ENCODE measurements around the gene PCSK4.
A peak's percentile ranks its signal among the peaks of the same experiment; 100 is the strongest.
"Not testable (repeated sequence)": the region's sequence is repeated elsewhere in the genome, so short reads cannot be mapped to it uniquely, and the experiment has no call there.

Gene PCSK4

DNA sequence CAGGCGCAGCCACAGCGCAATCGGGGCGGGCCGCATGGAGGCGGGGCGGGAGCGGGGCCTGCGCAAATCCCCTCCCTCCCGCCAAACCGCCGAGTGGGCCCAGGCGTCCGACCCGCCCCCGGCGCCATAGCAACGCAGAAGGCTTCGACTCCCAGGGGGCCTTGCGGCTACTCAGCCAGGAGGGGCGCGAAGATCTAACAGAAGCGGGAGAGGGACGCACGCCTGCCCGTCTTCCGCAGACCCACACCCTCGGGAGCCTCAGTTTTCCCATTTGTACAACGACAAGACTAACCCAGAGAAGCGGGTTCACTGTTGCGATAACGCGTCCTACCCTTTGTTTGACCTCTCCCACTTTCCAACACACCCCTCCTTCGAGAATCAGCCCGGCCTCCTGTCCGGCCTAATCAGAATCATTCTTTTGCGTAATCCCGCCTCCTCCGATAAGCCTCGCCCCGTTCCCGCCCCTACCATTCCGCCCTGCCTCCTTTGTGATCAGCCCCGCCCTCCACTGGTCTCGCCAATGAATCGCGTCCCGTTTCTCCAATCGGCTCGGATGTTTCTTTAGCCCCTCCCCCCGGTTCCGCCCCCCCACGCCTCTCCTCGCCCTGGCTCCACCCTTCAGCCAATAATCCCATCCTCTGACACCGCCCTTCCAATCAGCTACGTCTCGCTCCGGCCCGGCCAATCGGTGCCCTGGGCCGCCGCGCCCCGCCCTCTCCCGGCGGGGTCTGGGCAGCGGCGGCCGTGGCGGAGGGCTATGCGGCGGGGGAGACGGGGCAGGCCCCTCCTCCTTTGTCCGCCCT, at the start of gene PCSK4:
TSS of gene PCSK4 (minus strand) at position 40 of the 803 bp plus-strand sequence. CDS start at position 36, 4 bp downstream.
- Mint-ChIP-seq H3K4me3 (peak within 1 kb of the TSS; percentile 87 to 93), H3K27ac (peak within 1 kb of the TSS; percentile 90), H3K36me3 (no peaks in the 10 kb centered on the region), H3K27me3 (peaks cover 14 to 22% of the 10 kb centered on the region in 2 donors), H3K9me3 (no peaks in the 10 kb centered on the region), H3K4me1 (peaks cover 9 to 14% of the 10 kb centered on the region in 2 donors)
- ATAC-seq (replicated peaks) (peak; percentile 91 to 92), DNase-seq (peak; percentile 96)

DNA sequence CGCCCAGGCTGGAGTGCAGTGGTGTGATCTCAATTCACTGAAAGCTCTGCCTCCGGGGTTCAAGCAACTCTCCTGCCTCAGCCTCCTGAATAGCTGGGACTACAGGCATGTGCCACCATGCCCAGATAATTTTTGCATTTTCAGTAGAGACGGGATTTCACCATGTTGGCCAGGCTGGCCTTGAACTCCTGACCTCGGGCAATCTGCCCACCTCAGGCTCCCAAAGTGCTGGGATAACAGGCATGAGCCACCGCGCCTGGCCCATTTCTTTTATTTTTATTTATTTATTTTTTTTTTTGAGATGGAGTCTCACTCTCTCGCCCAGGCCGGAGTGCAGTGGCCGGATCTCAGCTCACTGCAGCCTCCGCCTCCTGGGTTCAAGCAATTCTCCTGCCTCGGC, 49.6 kb upstream of the PCSK4 start:
- DNase-seq; H3K27ac Mint-ChIP-seq; ATAC-seq (replicated peaks); H3K4me3 Mint-ChIP-seq; H3K36me3 Mint-ChIP-seq; H3K9me3 Mint-ChIP-seq; H3K4me1 Mint-ChIP-seq: not testable (repeated sequence)
- peaks cover 31 to 55% of the 10 kb centered on the region in 2 donors for H3K27me3 Mint-ChIP-seq

DNA sequence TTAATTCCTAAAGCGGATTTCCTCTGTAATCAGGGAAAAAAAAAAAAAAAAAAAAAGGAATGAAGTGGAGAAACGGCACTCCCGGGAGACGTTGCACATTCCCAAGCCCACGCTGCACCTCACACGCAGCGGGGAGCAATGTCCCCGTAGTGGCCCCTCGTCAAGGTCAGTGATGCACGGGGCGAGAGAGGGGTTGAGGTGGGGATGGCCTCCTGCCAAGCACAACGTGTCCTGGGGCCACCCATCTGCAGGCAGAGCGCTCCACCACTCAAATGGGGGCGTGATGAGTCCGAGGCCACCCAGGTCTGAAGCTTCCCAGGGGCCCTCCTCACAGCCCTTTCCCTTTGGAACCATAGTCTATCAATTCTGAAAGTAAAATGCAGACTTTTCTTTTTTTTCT, 48.8 kb upstream of the PCSK4 start:
- DNase-seq (no peak), ATAC-seq (replicated peaks) (no peak)
- Mint-ChIP-seq H3K27me3 (peaks cover 30 to 55% of the 10 kb centered on the region in 2 donors), H3K9me3 (no peaks in the 10 kb centered on the region), H3K4me3 (no peak overlapping the region), H3K4me1 (no peaks in the 10 kb centered on the region), H3K27ac (no peak overlapping the region), H3K36me3 (no peaks in the 10 kb centered on the region)

- not testable (repeated sequence) for H3K4me1 Mint-ChIP-seq; ATAC-seq (replicated peaks); H3K36me3 Mint-ChIP-seq; DNase-seq; H3K9me3 Mint-ChIP-seq; H3K27ac Mint-ChIP-seq; H3K4me3 Mint-ChIP-seq
- H3K27me3 Mint-ChIP-seq: peaks cover 26 to 53% of the 10 kb centered on the region in 2 donors
These were observed 45.5 kb upstream of the PCSK4 start for GRCh38 chr19:1535699-1536098.

GRCh38 chr19:1534972-1535371, 44.8 kb upstream of the PCSK4 start:
- Mint-ChIP-seq H3K27me3 (peaks cover 22 to 52% of the 10 kb centered on the region in 2 donors), H3K9me3 (no peaks in the 10 kb centered on the region), H3K4me1 (no peaks in the 10 kb centered on the region), H3K27ac (no peak overlapping the region), H3K4me3 (no peak overlapping the region), H3K36me3 (no peaks in the 10 kb centered on the region)
- no peak for ATAC-seq (replicated peaks)
- DNase-seq: no peak

- no peaks in the 10 kb centered on the region for H3K36me3 Mint-ChIP-seq
- no peak overlapping the region for H3K4me3 Mint-ChIP-seq
- no peaks in the 10 kb centered on the region for H3K9me3 Mint-ChIP-seq
- DNase-seq (no peak), ATAC-seq (replicated peaks) (no peak)
- H3K27ac Mint-ChIP-seq: no peak overlapping the region
- no peaks in the 10 kb centered on the region for H3K4me1 Mint-ChIP-seq
- peaks cover 28 to 63% of the 10 kb centered on the region in 2 donors for H3K27me3 Mint-ChIP-seq
These were observed 43.5 kb upstream of the PCSK4 start for GRCh38 chr19:1533510-1534150.

DNA sequence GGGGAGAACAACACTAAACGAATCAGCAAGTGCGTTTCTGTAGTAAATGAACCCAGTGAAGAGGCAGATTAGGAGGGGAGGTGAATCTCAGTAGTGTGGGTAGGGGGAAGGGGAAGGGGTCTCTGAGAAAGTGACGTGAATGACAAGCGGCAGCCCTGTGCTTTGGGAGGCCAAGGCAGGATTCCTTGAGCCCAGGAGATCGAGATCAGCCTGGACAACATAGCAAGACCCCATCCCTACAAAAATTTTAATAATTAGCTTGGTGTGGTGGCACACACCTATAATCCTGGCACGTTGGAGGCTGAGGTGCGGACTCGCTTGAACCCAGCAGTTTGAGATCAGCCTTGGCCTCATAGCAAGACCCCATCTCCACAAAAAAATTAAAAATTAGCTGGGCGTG, 41.9 kb upstream of the PCSK4 start:
- H3K9me3 Mint-ChIP-seq: no peaks in the 10 kb centered on the region
- no peaks in the 10 kb centered on the region for H3K36me3 Mint-ChIP-seq
- DNase-seq: no peak
- no peak overlapping the region for H3K4me3 Mint-ChIP-seq
- H3K27me3 Mint-ChIP-seq: peaks cover 35 to 60% of the 10 kb centered on the region in 2 donors
- ATAC-seq (replicated peaks): no peak
- no peaks in the 10 kb centered on the region for H3K4me1 Mint-ChIP-seq
- H3K27ac Mint-ChIP-seq: no peak overlapping the region

DNA sequence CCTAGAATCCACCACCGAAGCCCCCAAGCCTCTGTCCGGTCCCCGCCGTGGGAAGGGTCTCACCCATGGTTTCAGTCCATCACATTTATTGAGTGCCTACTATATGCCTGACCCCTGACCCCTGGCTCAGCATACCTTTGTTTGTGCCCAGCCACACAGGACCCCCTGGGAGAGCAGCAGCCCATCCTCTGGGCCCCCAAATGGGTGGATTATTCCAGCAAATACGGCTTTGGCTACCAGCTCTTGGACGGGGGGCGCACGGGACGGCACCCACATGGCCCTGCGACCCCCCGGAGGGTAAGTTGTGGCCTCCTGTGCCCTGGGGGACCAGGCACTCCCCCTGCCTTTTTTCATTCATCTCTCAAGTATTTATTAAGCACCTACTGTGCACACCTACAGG, 41.4 kb upstream of the PCSK4 start:
- Mint-ChIP-seq H3K4me1 (no peaks in the 10 kb centered on the region), H3K9me3 (no peaks in the 10 kb centered on the region), H3K4me3 (no peak overlapping the region), H3K36me3 (no peaks in the 10 kb centered on the region), H3K27ac (no peak overlapping the region), H3K27me3 (peaks cover 39 to 64% of the 10 kb centered on the region in 2 donors)
- ATAC-seq (replicated peaks) (no peak), DNase-seq (no peak)

GRCh38 chr19:1530856-1531255, 40.7 kb upstream of the PCSK4 start:
- not testable (repeated sequence) for H3K9me3 Mint-ChIP-seq; DNase-seq; ATAC-seq (replicated peaks); H3K27ac Mint-ChIP-seq; H3K36me3 Mint-ChIP-seq; H3K4me3 Mint-ChIP-seq; H3K4me1 Mint-ChIP-seq
- H3K27me3 Mint-ChIP-seq: peaks cover 46 to 70% of the 10 kb centered on the region in 2 donors

DNA sequence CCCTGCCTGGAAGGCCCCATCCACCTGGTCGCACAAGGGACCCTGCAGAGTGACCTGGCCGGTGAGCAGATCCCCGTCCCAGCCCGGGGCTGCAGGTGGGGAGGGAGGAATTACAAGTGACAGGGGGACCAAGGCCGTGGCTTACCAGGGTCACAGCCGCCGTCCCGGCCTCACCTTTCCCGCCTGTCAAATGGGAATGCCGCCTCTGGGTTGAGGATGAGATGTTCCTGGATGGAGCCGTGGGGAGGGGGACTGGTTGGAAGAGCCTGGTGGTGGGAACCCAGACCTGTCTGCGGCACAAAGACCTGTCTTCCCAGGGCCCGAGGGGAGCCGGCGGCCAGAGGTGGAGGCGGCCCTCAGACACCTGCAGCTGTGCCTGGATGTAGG, 39.3 kb upstream of the PCSK4 start:
- no peak for DNase-seq
- H3K27ac Mint-ChIP-seq: no peak overlapping the region
- ATAC-seq (replicated peaks): no peak
- peaks cover 54 to 74% of the 10 kb centered on the region in 2 donors for H3K27me3 Mint-ChIP-seq
- no peaks in the 10 kb centered on the region for H3K9me3 Mint-ChIP-seq
- H3K4me3 Mint-ChIP-seq: no peak overlapping the region
- peaks cover 7% of the 10 kb centered on the region in 2 donors for H3K4me1 Mint-ChIP-seq
- peaks cover 0 to 4% of the 10 kb centered on the region in 2 donors for H3K36me3 Mint-ChIP-seq

DNA sequence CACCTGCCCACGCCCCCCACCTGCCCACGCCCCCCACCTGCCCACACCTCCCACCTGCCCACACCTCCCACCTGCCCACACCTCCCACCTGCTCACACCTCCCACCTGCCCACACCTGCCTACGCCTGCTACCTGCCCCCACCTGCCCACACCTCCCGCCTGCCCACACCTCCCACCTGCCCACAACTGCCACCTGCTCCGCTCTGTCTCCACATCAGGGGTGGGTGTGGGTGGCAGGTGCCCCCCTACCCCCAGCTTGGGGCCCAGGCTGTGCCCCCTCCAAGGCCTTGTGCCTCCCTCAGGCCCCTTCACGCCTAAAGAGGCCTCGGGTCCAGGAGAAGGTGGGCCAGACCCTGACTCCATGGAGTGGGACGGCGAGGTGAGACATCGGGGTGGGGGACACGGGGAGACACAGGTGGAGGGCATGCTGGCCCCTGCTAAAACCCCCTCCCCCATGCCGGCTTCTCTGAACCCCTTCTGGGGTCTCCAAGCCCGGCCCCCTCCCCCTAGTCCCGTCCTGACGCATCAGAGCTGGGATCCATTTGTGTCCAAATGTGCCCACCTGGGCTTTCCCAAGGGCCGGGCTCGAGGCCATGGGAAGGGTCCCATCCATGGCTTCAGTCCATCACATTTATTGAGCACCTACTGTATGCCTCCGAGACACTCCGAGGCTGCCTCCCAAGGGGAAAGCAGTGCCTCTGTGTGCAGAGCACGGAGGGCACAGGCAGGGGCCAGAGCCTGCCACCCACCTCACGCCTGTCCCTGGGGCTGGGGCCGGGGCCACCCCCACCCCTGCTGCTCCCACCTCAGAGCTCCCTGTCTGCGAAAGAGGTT, 38.7 kb upstream of the PCSK4 start:
- no peak overlapping the region for H3K27ac Mint-ChIP-seq
- DNase-seq: no peak
- no peak overlapping the region for H3K4me3 Mint-ChIP-seq
- H3K27me3 Mint-ChIP-seq: peaks cover 56 to 77% of the 10 kb centered on the region in 2 donors
- H3K4me1 Mint-ChIP-seq: peaks cover 9% of the 10 kb centered on the region in 2 donors
- H3K9me3 Mint-ChIP-seq: no peaks in the 10 kb centered on the region
- no peak for ATAC-seq (replicated peaks)
- peaks cover 0 to 4% of the 10 kb centered on the region in 2 donors for H3K36me3 Mint-ChIP-seq

DNA sequence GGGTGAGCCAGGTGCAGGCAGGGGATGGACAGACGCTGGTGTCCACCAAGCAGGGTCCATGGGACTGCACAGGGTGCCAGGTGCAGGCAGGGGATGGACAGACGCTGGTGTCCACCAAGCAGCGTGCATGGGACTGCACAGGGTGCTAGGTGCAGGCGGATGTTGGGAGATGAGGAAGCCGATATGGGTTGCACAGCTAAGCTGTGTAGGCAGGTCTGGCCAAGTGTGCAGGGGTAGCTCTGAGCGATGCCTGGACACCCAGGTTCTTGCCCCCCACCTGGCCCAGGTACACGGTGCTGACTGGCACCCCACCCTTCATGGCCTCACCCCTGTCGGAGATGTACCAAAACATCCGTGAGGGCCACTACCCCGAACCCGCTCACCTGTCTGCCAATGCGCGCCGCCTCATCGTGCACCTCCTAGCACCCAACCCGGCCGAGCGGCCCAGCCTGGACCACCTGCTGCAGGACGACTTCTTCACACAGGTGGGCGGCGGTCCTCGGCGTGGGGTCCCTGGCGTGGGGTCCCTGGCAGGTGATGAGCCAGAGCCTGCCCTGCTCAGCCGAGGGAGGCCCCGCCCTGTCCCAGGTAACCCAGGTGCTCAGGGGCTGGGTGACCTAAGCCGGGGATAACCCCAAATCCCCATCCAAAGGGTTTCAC, 37.6 kb upstream of the PCSK4 start:
- H3K9me3 Mint-ChIP-seq: no peaks in the 10 kb centered on the region

GRCh38 chr19:1526979-1527649, 37.0 kb upstream of the PCSK4 start:
- DNase-seq (no peak), ATAC-seq (replicated peaks) (no peak)
- H3K27me3 Mint-ChIP-seq: peaks cover 63 to 83% of the 10 kb centered on the region in 2 donors
- H3K4me3 Mint-ChIP-seq: no peak overlapping the region
- H3K9me3 Mint-ChIP-seq: no peaks in the 10 kb centered on the region
- peak overlapping the region; percentile 14 for H3K27ac Mint-ChIP-seq
- H3K36me3 Mint-ChIP-seq: peaks cover 0 to 4% of the 10 kb centered on the region in 2 donors
- peaks cover 9% of the 10 kb centered on the region in 2 donors for H3K4me1 Mint-ChIP-seq

More for the DNA sequence above, 37.6 kb upstream of the PCSK4 start:
- Mint-ChIP-seq H3K27me3 (peaks cover 59 to 79% of the 10 kb centered on the region in 2 donors), H3K4me3 (no peak overlapping the region), H3K27ac (peak overlapping the region; percentile 14), H3K4me1 (peaks cover 9% of the 10 kb centered on the region in 2 donors), H3K36me3 (peaks cover 0 to 4% of the 10 kb centered on the region in 2 donors)
- DNase-seq (no peak), ATAC-seq (replicated peaks) (no peak)
